Measurements from ENCODE around the gene BPIFB2.

DNA sequence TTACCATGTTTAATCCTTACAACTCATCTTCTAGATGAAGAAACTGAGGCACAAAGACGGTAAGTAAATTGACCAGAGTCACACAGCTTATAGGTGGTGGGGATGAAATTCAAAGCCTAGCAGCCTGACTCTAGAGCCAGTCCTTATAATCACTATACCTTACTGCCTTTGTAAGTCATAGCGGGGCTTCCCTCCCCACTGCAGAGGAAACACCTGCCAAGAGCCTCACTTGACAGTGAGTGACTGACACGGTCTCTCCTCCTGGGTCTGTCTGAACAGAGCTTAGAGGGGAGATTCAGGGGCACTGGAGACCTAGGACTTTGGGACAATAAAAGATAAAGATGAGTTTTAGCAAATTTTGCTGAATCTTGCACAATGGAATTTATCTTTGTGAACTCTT is 16.1 kb upstream of the BPIFB2 start:
- TF ChIP-seq, protein P1, sequence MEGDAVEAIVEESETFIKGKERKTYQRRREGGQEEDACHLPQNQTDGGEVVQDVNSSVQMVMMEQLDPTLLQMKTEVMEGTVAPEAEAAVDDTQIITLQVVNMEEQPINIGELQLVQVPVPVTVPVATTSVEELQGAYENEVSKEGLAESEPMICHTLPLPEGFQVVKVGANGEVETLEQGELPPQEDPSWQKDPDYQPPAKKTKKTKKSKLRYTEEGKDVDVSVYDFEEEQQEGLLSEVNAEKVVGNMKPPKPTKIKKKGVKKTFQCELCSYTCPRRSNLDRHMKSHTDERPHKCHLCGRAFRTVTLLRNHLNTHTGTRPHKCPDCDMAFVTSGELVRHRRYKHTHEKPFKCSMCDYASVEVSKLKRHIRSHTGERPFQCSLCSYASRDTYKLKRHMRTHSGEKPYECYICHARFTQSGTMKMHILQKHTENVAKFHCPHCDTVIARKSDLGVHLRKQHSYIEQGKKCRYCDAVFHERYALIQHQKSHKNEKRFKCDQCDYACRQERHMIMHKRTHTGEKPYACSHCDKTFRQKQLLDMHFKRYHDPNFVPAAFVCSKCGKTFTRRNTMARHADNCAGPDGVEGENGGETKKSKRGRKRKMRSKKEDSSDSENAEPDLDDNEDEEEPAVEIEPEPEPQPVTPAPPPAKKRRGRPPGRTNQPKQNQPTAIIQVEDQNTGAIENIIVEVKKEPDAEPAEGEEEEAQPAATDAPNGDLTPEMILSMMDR (optimal IDR thresholded peaks at IDR 0.05 in 1 of 3, IDR thresholded peaks at IDR 0.05 in 1 of 3, conservative IDR thresholded peaks at IDR 0.05 in 1 of 3; ENCODE audit: extremely low read depth in 1 of 3, insufficient read depth in 2 of 3, low read length in 3 of 3), result no peak
- TF ChIP-seq EZH2 (IDR thresholded peaks at IDR 0.05; ENCODE audit: low read length), result no peak

All from keratinocyte (primary cell).